Activated CD4-positive, alpha-beta T cell treated with anti-CD3 and anti-CD28 coated beads, Interleukin-10, Interleukin-2, amounts not matched to agents 100 ng/mL and 50 ng/mL, durations not matched to agents 16 hours and 8 hours (primary cell): Measurements from ENCODE around the gene MRPS12.
A peak's percentile ranks its signal among the peaks of the same experiment; 100 is the strongest.
"Not testable (repeated sequence)": the region's sequence is repeated elsewhere in the genome, so short reads cannot be mapped to it uniquely, and the experiment has no call there.

ENCODE experiments used
- DNase-seq: peaks from one replicate; pipeline ENCODE4 v3.0.0-alpha.2; 2020

Gene MRPS12

DNA sequence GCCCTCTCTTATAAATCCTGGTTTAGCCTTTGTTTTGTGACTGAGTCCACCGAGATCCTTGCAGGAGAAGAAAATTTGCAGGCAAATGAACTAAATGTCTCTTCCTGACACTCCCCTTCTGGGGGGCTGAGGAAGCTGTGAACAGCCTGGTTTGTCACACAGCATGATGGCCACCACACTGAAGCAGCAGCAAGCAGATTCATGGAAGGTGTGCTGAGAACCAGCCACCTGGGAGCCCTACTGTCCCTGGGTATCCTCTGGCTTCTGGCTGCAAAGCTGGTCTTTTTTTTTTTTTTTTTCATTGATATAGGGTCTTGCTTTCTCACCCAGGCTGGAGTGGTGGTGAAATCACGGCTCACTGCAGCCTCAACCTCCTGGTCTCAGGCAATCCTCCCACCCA is 11.2 kb downstream of the MRPS12 start:
- DNase-seq, result no peak

DNA sequence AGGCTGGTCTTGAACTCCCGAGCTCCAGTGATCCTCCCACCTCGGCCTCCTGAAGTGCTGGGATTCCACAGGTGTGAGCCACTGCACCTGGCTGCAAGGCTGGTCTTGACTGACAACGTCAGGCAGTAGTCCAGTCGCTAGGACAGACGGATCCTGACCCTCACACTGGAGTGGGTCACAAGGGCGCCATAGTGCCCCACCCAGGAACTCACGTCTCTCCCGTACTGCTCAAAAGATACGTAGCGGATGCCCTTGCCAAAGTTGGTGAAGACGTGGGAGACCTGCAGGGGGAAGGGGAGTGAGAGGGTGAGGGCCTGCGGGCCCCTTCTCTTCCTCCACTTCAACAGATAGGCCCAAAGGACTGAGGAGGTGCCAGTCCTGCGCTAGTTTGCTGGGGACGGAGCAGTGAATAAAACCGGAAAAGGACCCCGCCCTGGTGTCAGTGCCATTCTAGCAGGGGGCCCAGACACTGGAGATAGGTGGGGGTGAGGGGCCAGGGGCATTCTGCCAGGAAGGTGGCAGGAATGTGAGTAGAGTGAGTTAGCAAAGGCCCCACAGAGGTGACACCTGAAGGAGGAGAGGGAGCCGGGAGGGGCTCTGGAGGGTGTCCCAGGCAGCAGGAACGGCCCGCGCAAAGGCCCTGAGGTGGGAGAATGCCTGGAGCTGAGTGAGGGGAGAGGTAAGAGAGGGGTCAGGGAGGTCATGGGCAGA is 11.9 kb downstream of the MRPS12 start:
- no peak for DNase-seq

DNA sequence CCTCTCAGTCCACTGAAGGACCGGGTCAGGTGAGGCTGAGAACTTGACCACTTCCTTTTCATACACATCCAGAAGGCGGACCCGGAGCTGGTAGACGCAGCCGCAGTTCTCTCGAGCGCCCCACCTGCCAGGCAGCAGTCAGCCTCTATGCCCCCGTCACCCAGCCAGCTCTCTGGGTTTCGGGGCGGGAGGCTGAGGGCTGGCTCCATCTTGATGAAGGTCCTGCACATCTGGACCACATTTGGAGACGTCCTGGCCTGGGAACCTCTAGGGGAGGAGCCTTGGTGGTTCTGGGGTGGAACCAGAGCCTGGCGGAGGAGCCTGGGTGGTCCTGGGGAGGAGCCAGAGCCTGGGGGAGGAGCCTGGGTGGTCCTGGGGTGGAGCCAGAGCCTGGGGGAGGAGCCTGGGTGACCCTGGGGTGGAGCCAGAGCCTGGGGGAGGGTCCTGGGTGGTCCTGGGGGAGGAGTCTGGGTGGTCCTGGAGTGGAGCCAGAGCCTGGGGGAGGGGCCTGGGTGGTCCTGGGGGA is 14.3 kb downstream of the MRPS12 start:
- no peak for DNase-seq

DNA sequence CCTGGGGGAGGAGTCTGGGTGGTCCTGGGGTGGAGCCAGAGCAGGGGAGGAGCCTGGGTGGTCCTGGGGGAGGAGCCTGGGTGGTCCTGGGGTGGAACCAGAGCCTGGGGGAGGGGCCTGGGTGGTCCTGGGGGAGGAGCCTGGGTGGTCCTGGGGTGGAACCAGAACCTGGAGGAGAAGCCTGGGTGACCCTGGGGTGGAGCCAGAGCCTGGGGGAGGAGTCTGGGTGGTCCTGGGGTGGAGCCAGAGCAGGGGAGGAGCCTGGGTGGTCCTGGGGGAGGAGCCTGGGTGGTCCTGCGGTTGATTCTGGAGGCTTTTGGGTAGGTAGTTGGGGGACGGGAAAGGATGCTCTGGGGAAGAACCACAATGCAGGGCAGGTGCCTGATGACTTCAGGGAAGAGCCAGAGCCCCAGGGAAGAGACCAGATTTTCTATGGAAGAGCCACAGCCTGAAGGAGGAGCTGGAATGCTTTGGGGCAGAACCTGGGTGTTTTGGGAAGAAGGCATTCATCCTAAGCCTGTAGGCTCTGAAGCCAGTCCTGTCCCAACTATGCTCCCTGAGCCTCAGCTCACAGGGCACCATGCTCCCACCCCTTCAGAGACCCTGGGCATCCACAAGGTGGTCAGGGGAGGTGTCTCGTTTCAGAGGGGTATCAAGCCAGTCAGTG is 15.0 kb downstream of the MRPS12 start:
- no peak for DNase-seq

DNA sequence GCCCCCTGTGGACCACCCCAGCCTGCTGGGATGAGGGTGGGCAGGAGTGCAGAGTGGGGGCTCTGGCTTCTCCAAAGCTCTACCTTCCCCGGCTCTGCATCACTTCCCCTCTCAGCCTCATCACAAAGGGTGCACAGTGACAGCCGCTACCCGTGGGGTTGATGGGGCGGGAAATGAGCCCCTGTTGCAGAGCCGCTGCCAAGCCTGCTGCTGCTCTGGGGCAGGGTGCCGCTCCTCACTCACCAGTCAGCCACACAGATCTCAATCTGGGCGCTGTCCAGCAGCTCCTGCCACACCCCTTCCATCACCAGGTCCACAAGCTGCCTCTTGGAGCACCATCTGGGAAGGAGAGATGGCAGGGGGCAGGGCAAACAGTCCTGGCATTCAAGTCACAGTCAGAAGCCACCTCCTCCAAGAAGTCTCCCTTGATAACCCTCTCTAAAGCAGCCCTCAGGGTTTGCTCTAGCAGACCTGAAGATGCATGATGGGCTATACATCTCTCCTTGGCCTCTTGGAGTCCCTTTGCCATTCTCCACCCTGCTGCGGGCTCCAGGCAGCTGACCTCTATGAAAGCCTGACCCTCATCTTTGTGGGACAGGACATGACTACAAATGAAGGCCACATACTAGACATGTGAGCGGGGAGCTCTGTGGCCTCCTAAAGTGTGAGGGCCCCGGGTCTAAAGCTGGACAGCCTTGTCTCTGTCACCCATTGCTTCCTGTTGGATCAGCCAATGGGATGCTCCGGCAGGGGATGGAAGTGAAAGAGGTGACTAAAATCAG is 15.7 kb downstream of the MRPS12 start:
- DNase-seq, result no peak

DNA sequence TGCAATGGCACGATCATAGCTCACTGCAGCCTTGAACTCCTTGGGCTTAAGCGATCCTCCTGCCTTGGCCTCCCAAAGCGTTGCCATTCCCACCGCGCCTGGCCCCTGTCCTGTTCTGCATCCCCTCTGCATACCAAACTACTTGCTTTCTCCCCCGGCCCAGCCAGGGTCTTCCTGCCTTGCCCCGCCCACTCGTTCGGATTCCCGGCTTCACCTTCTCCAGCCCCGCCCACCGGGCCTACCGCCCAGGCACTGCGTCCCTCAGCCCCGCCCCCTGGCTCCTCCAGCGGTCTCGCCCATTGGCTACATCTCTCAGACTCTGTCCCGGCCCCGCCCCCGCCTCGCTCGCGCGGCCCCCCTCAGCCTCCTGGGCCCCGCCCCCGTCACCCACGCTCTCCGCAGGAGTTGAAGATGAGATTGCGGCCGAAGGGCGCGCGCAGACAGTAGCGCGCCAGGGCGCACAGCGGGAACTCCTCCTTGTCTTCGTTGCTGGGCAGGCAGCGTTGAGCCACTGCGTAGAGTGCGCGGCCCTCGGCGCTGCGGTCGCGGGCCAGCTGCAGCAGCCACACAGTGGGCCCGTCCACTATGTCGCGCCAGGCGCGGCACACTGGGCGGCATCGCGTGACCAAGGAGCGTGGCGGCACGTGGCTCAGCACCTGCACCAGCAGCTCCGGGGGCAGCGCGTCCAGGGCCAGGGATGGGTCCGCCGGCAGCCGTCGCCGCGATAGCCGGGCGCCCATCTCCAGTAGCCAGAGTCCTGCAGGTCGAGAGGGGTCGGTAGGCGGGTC is 19.0 kb downstream of the MRPS12 start:
- peak; percentile 87 for DNase-seq

DNA sequence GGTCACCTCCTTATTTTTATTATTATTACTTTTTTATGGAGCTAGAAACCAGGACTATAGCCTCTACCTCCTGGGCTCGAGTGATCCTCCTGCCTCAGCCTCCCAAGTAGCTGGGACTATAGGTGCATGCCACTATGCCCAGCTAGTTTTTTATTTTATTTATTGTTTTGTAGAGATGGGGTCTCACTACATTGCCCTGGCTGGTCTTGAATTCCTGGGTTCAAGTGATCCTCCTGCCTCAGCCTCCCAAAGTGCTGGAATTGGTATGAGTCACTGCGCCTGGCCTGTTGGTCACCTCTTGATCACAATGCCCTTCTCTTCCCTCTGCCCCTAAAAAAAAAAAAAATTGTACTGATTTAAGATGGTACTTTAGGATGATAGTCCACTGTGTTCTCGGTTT is 20.4 kb downstream of the MRPS12 start:
- DNase-seq, result no peak

DNA sequence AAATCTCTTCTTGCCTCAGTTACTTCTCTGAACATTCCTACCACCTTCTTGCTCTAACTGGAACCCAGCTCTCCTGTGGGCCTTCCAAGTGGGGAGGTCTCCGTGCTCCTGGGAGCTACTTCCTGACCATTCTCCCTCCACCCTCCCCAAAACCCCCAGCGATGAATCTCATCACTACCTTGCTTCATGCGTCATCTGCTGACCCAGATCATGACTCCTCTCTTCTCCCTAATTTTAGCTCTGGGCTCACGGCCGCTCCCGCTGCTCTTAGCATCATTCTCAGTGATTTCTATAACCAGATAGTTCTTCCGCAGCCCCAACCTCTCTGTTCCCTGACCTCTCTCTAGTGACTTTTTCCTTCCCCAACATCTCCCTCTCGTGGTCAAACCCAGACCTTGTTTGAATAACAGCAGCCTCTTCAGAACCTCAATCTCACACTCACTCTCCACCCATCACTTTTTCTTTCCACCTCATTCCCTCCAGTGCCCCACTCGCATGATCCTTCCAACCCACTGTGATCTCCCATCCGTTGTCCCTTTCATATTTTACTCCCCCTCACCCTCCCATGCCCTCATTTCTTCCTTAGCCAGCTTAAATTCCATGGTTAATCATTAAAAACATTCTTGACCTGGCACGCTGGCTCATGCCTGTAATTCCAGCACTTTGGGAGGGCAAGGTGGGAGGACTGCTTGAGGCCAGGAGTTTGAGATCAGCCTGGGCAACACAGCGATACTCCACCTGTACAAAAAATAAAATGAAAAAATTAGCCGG is 21.8 kb downstream of the MRPS12 start:
- peak; percentile 61 for DNase-seq

DNA sequence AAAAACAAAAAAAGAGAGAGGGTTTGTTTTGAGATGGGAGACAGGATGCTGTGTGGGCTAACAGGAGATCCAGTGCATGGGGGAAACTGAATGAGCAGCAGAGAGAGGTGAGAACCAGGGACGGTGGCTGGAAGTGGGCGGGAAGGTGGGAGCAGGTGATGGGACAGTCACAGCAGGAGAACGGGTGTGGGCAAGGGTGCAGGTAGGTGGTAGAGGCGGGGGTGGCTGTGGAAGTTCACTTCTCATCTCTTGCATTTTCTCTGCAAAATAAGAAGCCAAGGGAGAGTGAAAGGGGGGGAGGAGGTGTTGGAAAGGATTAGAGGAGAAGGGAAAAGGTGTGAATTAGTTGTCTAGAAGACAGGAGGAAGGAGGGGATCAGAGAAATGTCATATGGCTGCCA is 22.9 kb downstream of the MRPS12 start:
- no peak for DNase-seq

DNA sequence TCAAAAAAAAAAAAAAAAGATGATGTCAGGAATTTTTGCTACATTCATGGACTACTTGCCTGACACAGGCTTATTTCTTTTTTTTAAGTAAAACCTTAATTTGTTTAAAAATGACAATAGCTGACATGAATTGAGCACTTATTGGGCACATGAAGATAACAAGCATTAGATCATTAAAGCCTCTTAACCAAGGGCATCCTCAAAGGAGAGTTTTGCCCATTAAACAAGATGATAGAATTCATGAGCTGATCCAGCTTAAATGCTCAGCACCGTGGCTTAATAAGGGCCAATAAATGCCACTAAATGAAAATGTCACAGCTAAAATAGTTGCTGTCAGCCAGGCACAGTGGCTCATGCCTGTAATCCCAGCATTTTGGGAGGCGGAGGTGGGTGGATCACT is 25.5 kb downstream of the MRPS12 start:
- no peak for DNase-seq

DNA sequence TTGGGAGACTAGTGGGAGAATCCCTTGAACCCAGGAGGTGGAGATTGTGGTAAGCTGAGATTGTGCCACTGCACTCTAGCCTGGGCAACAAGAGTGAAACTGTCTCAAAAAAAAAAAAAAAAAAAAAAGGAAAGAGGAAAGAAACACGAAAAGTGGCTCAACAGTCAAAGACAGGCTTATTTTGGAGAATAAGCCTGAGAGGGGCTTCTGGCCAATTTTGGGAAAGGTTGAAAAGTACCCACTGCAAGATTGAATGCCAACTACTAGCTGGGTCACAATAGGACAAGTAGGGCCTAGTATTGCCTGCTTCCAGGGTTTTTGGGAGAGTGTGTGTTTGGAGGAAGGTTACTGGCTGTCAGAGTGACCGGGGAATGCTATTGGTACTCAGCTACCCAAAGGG is 27.6 kb downstream of the MRPS12 start:
- DNase-seq, result no peak

DNA sequence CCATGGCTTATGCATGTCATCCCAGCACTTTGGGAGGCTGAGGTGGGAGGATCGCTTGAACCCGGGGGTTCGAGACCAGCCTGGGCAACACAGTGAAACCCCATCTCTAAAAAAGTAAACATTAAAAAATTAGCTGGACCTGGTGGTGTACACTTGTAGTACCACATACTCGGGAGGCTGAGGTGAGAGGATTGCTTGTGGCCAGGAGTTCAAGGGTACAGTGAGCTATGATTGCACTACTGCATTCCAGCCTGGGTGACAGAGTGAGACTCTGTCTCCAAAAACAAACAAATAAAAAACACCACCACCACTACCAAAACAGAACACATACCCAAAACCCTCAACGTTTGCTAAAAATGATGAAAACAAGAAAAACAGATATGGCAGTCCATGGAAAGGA is 28.9 kb downstream of the MRPS12 start:
- no peak for DNase-seq

DNA sequence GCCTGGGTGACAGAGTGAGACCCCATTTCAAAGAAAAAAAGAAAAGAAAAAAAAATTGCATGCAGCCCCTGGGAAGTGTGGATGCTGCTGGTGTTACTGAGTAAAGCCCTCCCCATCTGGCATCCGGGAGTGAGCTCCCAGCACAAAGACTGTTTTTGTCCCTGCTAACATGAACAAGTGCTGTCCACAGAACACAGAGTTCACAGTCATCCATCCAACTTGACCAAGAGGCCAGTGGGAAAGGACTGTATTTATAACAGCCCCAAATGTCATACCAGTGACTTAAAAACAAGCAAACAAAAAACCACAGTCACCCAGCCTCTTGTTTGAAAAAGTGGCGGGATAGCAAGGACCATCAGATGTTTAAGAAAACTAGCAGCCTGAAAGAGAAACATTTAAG is 34.0 kb downstream of the MRPS12 start:
- DNase-seq, result no peak

DNA sequence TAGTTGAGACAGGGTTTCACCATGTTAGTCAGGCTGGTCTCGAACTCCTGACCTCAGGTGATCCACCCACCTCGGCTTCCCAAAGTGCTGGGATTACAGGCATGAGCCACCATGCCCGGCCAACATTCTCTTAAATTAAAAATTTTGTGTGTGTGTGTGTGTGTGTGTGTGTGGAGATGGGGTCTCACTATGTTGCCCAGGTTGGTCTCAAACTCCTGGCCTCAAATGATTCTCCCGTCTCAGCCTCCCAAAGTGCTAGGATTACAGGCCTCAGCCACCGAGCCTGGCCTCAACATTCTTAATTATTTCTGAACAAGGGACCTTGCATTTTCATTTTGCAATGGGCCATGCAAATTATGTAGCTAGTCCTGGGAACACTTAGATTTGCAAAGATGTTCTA is 35.4 kb downstream of the MRPS12 start:
- DNase-seq, result not testable (repeated sequence)

DNA sequence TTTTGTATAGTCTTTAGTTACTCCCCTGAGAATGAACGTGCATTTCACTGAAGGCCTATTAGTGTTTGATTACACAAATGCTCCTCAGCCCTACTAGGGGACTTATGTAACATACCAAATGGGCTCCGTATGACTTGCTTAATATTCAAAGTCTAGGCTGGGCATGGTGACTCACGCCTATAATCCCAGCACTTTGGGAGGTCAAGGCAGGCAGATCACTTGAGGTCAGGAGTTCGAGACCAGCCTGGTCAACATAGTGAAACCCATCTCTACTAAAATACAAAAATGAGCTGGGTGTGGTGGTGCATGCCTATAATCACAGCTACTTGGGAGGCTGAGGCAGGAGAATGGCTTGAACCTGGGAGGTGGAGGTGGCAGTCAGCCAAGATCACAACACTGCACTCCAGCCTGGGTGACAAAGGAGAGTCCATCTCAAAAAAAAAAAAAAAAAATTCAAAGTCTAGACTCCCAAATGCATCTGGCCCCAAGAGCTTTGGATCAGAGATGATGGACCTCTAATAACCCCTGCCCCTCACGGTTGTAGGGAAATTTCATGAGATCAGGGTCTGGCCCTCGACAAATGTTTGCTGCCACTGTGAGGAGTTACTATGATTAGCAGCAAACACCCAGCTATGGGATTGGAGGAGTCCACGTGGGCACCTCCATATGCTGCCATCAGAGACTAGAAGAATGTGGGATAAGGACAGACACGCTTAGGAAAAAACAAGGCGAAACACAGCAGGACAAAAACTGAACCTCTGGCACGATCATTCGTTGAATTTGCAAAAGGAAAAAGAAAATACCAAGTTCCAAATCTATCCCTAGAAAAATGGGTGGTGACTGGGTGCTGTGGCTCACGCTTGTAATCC is 40.2 kb downstream of the MRPS12 start:
- no peak for DNase-seq

DNA sequence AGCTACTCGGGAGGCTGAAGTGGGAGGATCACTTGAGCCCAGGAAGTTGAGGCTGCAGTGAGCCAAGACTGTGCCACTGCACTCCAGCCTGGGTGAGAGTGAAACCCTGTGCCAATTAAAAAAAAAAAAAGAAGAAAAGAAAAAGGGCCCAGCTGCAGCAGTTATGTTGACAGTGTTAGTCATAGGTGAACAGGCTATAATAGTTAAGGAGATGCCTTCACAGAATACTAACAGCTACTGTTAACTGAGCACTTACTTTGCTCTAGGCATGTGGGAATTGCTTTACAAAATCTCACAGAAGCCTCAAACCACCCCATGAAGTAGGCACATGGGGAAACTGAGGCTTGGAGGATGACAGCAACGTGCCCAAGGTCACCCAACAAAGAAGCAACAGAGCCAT is 40.9 kb downstream of the MRPS12 start:
- no peak for DNase-seq

DNA sequence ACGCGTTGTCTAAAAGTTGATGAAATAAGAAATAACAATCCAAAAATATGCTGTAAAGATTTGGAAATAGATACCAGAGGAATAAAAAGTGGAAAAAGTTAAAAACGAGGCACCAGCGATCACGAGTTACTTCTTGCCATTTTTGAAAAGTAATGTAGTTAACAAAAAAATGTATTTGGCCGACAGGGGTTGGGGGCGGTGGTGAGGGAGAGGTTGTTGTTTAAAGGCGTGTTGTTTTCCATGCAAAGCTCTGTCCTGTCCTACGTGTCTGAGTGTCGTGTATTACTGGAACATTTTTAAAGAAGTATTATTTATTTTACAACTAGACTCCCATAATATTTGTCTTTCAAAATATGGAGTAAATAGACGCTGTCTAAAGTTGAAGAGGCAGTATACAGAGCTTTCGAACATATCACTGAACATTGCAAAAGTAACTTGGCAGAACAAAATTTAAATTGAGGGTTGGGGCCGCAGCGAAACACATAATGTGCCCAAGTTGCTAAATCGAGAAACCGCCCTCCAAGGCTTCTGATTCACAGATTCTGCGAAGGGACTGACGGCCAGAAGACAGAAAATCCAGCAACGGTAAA is 44.0 kb downstream of the MRPS12 start:
- no peak for DNase-seq

DNA sequence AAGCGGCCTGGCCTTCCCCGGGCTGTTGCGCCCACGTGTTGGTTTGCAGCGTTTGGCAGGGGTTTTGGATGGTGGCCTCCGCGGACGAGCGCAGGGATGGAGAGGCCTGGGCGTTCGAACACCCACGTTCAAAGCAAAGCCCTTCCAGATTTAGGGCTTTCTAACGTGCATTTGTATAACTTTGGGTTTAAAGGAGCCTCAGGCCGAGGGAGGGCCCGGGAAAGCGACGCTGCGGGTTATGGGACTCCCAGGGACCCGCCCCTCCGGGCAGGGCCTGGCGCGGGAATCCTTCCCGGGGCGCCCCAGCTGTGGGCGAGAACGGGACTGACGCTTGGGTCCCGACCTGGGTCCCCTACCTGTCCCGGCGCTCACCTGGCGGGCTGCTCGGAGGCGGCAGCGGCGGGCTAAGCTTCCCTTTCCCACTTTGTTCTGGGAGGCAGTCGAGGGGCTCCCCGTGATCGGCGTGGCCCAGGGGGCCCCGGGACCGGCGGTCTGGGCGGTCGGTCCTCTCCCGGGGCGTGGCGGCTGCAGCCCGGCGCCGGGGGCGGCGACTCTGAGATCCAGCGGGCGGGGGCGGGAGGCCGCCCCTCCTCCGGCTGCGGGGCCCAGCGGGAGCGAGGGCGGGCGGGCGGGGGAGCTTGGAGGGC is 44.6 kb downstream of the MRPS12 start, which contains the start of gene FBXO17:
Gene FBXO17, minus strand, starts transcription at position 529 of the 647 bp plus-strand sequence. CDS start 25,423 bp downstream, outside the sequence.
- no peak for DNase-seq

DNA sequence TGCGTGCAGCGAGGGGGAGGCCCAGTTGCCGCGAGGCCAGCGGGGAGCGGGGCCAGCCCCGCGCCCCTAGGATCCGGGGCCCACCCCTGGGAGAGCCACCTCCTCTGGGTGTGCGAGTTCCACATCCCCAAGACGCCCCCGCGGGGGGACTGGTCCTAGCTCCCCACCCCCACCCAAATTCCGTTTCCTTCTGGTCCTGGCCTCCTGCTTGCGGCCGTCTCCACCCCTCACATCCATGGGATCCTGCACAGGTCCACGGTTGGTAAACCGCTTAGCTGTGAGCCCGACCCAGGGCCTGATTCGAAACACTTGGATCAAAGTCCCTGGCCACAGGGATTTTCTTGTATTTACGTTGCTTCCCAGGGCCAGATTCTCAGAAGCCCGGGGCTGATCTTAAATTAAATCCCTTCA is 45.1 kb downstream of the MRPS12 start:
- DNase-seq, result no peak
